Measurements from ENCODE around the gene STK31.
"Not testable (repeated sequence)": the region's sequence is repeated elsewhere in the genome, so short reads cannot be mapped to it uniquely, and the experiment has no call there.

STK31 gene

DNA sequence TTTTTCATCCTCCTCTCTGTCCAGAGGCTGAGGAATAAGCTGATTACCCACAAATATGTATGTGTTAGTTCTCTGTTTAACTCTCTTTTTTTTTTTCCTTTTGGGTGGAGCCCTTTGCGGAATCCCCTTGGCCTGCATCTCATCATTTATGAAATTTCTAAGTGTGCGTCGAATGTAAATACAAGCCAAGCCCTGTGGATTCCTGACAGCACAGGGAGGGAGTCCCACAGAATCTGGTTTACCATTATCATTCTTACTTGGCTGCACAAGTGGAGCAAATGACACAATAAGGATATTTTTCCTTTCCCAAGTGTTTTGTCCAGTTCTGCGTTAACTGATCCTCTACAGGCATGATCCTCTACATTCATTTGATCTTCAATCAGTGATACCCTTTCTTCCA lies 11.4 kb downstream of the STK31 start:
- H3K27ac ChIP-seq (replicated peaks): no peak overlapping the region
- no peak overlapping the region for H3K4me3 ChIP-seq (replicated peaks; ENCODE audit: insufficient read depth, low read length)
- no peak for TF ChIP-seq GABPA (IDR thresholded peaks at IDR 0.05; ENCODE audit: low read depth)
- TF ChIP-seq SPI1 (IDR thresholded peaks at IDR 0.05; ENCODE audit: borderline replicate concordance, low read depth): no peak
- no peak for TF ChIP-seq POLR2AphosphoS5 (IDR thresholded peaks at IDR 0.05; ENCODE audit: low read depth)
- TF ChIP-seq, protein P1, sequence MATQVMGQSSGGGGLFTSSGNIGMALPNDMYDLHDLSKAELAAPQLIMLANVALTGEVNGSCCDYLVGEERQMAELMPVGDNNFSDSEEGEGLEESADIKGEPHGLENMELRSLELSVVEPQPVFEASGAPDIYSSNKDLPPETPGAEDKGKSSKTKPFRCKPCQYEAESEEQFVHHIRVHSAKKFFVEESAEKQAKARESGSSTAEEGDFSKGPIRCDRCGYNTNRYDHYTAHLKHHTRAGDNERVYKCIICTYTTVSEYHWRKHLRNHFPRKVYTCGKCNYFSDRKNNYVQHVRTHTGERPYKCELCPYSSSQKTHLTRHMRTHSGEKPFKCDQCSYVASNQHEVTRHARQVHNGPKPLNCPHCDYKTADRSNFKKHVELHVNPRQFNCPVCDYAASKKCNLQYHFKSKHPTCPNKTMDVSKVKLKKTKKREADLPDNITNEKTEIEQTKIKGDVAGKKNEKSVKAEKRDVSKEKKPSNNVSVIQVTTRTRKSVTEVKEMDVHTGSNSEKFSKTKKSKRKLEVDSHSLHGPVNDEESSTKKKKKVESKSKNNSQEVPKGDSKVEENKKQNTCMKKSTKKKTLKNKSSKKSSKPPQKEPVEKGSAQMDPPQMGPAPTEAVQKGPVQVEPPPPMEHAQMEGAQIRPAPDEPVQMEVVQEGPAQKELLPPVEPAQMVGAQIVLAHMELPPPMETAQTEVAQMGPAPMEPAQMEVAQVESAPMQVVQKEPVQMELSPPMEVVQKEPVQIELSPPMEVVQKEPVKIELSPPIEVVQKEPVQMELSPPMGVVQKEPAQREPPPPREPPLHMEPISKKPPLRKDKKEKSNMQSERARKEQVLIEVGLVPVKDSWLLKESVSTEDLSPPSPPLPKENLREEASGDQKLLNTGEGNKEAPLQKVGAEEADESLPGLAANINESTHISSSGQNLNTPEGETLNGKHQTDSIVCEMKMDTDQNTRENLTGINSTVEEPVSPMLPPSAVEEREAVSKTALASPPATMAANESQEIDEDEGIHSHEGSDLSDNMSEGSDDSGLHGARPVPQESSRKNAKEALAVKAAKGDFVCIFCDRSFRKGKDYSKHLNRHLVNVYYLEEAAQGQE (IDR thresholded peaks at IDR 0.05; ENCODE audit: insufficient replicate concordance, low read depth): no peak
- TF ChIP-seq, protein P2, sequence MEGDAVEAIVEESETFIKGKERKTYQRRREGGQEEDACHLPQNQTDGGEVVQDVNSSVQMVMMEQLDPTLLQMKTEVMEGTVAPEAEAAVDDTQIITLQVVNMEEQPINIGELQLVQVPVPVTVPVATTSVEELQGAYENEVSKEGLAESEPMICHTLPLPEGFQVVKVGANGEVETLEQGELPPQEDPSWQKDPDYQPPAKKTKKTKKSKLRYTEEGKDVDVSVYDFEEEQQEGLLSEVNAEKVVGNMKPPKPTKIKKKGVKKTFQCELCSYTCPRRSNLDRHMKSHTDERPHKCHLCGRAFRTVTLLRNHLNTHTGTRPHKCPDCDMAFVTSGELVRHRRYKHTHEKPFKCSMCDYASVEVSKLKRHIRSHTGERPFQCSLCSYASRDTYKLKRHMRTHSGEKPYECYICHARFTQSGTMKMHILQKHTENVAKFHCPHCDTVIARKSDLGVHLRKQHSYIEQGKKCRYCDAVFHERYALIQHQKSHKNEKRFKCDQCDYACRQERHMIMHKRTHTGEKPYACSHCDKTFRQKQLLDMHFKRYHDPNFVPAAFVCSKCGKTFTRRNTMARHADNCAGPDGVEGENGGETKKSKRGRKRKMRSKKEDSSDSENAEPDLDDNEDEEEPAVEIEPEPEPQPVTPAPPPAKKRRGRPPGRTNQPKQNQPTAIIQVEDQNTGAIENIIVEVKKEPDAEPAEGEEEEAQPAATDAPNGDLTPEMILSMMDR (IDR thresholded peaks at IDR 0.05; ENCODE audit: insufficient read depth, low read length): no peak
- no peaks in the 10 kb centered on the region for H3K27me3 ChIP-seq (ENCODE audit: insufficient read depth, poor library complexity, severe bottlenecking)
- DNase-seq (ENCODE audit: low read depth in 1 of 2, low spot score in 1 of 2): no peak

DNA sequence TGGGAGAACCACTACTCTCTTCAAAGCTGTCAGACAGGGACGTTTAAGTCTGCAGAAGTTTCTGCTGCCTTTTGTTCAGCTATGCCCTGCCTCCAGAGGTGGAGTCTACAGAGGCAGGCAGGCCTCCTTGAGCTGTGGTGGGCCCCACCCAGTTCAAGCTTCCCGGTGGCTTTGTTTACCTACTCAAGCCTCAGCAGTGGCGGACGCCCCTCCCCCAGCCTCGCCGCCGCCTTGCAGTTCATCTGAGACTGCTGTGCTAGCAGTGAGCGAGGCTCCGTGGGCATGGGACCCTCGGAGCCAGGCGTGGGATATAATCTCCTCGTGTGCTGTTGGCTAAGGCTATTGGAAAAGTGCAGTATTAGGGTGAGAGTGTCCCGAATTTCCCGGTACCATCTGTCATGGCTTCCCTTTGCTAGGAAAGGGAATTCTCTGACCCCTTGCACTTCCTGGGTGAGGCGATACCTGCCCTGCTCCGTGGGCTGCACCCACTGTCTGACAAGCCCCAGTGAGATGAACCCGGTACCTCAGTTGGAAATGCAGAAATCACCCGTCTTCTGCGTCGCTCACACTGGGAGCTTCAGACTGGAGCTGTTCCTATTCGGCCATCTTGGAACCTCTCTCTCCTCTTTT lies 12.7 kb downstream of the STK31 start:
- not testable (repeated sequence) for H3K27ac ChIP-seq (replicated peaks); H3K27me3 ChIP-seq (ENCODE audit: insufficient read depth, poor library complexity, severe bottlenecking); H3K4me3 ChIP-seq (replicated peaks; ENCODE audit: insufficient read depth, low read length); DNase-seq (ENCODE audit: low read depth in 1 of 2, low spot score in 1 of 2)

DNA sequence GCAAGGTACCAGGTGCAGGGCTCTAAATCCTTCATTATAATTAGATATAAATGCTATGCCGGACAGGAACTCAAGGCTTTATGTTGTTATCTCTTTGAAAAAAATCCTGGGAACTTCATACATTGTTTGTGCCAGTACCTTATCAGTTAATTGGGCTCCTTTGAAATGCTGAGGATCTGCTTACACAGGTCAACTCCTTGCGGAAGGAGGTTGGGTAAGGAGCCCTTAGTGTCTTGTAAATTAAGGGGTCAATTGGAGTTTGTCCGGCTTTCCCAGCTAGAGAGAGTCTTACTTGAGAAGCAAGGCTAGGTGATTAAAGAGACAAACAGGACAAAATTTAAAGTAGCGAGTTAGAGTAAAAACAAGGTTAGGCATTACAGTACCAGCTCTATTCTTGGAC lies 14.1 kb downstream of the STK31 start:
- not testable (repeated sequence) for H3K4me3 ChIP-seq (replicated peaks; ENCODE audit: insufficient read depth, low read length); H3K27me3 ChIP-seq (ENCODE audit: insufficient read depth, poor library complexity, severe bottlenecking); H3K27ac ChIP-seq (replicated peaks); DNase-seq (ENCODE audit: low read depth in 1 of 2, low spot score in 1 of 2)

DNA sequence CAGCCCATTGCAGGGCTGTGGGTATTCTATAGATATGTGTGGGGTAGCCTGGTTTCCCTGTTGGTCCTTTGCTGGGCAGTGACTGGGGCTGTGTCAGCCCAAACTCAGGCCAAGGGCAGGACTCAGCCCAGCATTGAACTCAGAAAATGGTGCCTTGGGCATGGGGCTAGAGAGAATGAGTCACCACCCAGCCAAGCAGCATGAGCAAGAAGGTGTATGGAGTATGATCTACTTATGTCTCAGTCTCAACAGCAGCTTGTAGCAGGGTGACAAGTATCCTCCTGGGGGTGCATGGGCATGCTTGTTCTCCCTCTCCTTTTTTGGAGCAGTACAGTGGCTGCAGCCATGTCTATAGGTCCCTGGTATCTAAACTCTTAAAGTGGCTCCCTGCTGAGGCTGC lies 32.0 kb downstream of the STK31 start:
- no peak for DNase-seq (ENCODE audit: low read depth in 1 of 2, low spot score in 1 of 2)
- H3K27me3 ChIP-seq (ENCODE audit: insufficient read depth, poor library complexity, severe bottlenecking): no peaks in the 10 kb centered on the region
- TF ChIP-seq GABPA (IDR thresholded peaks at IDR 0.05; ENCODE audit: low read depth) (no peak), POLR2AphosphoS5 (IDR thresholded peaks at IDR 0.05; ENCODE audit: low read depth) (no peak), SPI1 (IDR thresholded peaks at IDR 0.05; ENCODE audit: borderline replicate concordance, low read depth) (no peak)
- TF ChIP-seq, protein P1 (IDR thresholded peaks at IDR 0.05; ENCODE audit: insufficient replicate concordance, low read depth): no peak
- TF ChIP-seq, protein P2 (IDR thresholded peaks at IDR 0.05; ENCODE audit: insufficient read depth, low read length): no peak
- H3K4me3 ChIP-seq (replicated peaks; ENCODE audit: insufficient read depth, low read length): no peak overlapping the region
- no peak overlapping the region for H3K27ac ChIP-seq (replicated peaks)

DNA sequence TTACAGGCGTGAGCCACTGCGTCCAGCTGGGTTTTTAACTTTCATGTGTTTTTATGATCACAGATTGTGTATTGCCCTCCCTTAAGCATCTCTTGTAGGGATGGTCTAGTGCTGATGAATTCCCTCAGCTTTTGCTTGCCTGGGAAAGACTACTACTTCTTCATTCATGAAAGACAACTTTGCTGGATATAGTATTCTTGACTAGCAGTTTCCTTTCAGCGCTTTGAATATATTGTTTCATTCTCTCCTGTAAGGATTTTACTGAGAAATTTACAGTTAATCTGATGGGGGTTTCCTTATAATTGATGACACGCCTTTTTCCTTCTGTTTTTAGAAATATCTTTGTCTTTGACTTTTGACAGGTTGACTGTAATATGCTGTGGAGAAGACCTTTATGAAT lies 33.2 kb downstream of the STK31 start:
- DNase-seq (ENCODE audit: low read depth in 1 of 2, low spot score in 1 of 2): no peak
- TF ChIP-seq SPI1 (IDR thresholded peaks at IDR 0.05; ENCODE audit: borderline replicate concordance, low read depth): no peak
- TF ChIP-seq, protein P1 (IDR thresholded peaks at IDR 0.05; ENCODE audit: insufficient replicate concordance, low read depth): no peak
- TF ChIP-seq POLR2AphosphoS5 (IDR thresholded peaks at IDR 0.05; ENCODE audit: low read depth): no peak
- Histone ChIP-seq H3K27me3 (ENCODE audit: insufficient read depth, poor library complexity, severe bottlenecking) (no peaks in the 10 kb centered on the region), H3K27ac (replicated peaks) (no peak overlapping the region), H3K4me3 (replicated peaks; ENCODE audit: insufficient read depth, low read length) (no peak overlapping the region)

Data from HL-60 (cell line).